Measurements from ENCODE around the gene DNAI2. TPM values are rescaled to one million over a fixed set of nuclear protein-coding genes. Genes with fewer than 3 reads are reported as not detected.

Gene DNAI2
- total and polyA plus RNA-seq, 8 donors = not detected

DNA sequence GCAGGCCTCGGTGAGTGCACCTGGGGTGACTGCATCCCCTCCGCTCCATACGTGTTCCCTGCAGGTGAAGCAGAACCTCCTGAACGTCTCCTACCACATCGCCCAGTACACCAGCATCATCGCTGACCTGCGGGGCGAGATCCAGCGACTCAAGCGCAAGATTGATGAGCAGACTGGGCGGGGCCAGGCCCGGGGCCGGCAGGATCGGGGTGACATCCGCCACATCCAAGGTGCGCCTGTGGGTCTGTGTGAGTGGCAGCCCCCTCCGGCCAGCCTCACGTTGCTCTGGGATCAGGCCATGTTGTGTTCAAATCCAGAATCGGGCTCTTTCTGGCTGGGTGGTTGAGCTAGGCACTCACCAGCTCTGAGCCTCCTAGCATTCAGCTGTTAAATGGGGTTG is 75.1 kb downstream of the DNAI2 start:
- DNase-seq = no peak
- H3K4me1 ChIP-seq = peaks cover 0 to 11% (median 3%) of the 10 kb centered on the region in 4 donors
- WGBS, 5 donors = 57 to 70% (median 60%) methylated on average over 6 to 19 of the region's 19 CpGs
- H3K27me3 ChIP-seq = peaks cover 8 to 91% (median 44%) of the 10 kb centered on the region in 3 donors
- H3K4me3 ChIP-seq = no peak overlapping the region
- H3K27ac ChIP-seq = no peak overlapping the region
- H3K36me3 ChIP-seq = no peaks in the 10 kb centered on the region
- no peaks in the 10 kb centered on the region for H3K9me3 ChIP-seq
- intact Hi-C loops (cut with DNase I; ENCODE audit: low total_unique reads) = no loop called here
- no peak for TF ChIP-seq POLR2AphosphoS5 (IDR thresholded peaks at IDR 0.05)
- TF ChIP-seq POLR2A (IDR thresholded peaks at IDR 0.05) = no peak
- no peak for TF ChIP-seq CTCF (IDR thresholded peaks at IDR 0.05)
- TF ChIP-seq EP300 (IDR thresholded peaks at IDR 0.05) = no peak

GRCh38 chr17:74350486-74350885 is 76.5 kb downstream of the DNAI2 start:
- Histone ChIP-seq H3K4me1 (peaks cover 0 to 14% (median 3%) of the 10 kb centered on the region in 4 donors), H3K4me3 (no peak overlapping the region), H3K36me3 (no peaks in the 10 kb centered on the region), H3K27ac (no peak overlapping the region), H3K9me3 (no peaks in the 10 kb centered on the region), H3K27me3 (peaks cover 14 to 91% (median 47%) of the 10 kb centered on the region in 3 donors)
- no peak for DNase-seq
- 69 to 78% (median 74%) methylated on average over 13 to 20 of the region's 20 CpGs for WGBS, 5 donors
- TF ChIP-seq POLR2AphosphoS5 (IDR thresholded peaks at IDR 0.05) = no peak
- no peak for TF ChIP-seq POLR2A (IDR thresholded peaks at IDR 0.05)
- TF ChIP-seq EP300 (IDR thresholded peaks at IDR 0.05) = no peak
- no peak for TF ChIP-seq CTCF (IDR thresholded peaks at IDR 0.05)
- intact Hi-C loops (cut with DNase I; ENCODE audit: low total_unique reads) = no loop called here

GRCh38 chr17:74351552-74352210 is 77.6 kb downstream of the DNAI2 start:
- no peak for TF ChIP-seq CTCF (IDR thresholded peaks at IDR 0.05)
- TF ChIP-seq POLR2A (IDR thresholded peaks at IDR 0.05) = no peak
- TF ChIP-seq EP300 (IDR thresholded peaks at IDR 0.05) = no peak
- no peak for TF ChIP-seq POLR2AphosphoS5 (IDR thresholded peaks at IDR 0.05)
- Histone ChIP-seq H3K9me3 (no peaks in the 10 kb centered on the region), H3K4me1 (peaks cover 2 to 18% (median 6%) of the 10 kb centered on the region in 4 donors), H3K36me3 (no peaks in the 10 kb centered on the region), H3K4me3 (no peak overlapping the region), H3K27ac (no peak overlapping the region), H3K27me3 (peaks cover 14 to 92% (median 58%) of the 10 kb centered on the region in 3 donors)
- DNase-seq = peak in 1 of 2 donors; percentile 41
- 6 to 75% (median 11%) methylated on average over 1 to 55 of the region's 55 CpGs for WGBS, 5 donors
- intact Hi-C loops (cut with DNase I; ENCODE audit: low total_unique reads) = no loop called here

DNA sequence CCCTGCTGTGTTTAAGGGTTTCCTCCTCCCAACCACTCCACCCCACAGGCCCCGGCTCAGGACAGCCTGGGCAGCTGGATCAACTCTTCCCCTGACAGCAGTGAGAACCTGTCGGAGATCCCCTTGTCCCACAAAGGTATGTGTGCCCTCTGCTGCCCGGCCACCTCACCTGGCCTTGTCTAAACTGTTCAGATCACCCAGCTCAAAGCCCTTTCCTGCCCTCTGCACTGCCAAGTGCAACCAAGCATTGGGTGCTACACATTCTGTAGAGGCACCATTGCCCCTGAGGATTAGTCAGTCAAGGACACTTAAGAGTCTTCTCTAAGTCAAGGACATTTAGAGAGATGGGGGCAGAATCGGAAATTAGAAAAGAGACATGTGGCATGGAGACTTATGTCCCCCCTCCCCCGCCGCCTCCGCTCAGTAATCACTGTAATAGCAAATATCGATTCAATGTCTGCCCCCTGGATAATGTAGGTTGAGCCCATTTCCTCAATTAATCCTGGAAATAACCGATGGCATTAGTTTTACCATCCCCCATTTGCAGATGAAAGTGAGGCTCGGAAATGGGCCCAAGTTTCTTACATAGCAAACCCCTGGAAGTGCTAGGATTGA is 79.5 kb downstream of the DNAI2 start:
- Histone ChIP-seq H3K27me3 (peaks cover 26 to 100% (median 74%) of the 10 kb centered on the region in 3 donors), H3K4me3 (no peak overlapping the region), H3K36me3 (no peaks in the 10 kb centered on the region), H3K9me3 (no peaks in the 10 kb centered on the region), H3K4me1 (peaks cover 7 to 29% (median 17%) of the 10 kb centered on the region in 4 donors), H3K27ac (no peak overlapping the region)
- intact Hi-C loops (cut with DNase I; ENCODE audit: low total_unique reads) = no loop called here
- no peak for TF ChIP-seq CTCF (IDR thresholded peaks at IDR 0.05)
- 67 to 82% (median 76%) methylated on average over 8 to 10 of the region's 10 CpGs for WGBS, 5 donors
- DNase-seq = no peak

All from stomach (tissue), 9 donors.